ENCODE data around the gene GALT.
"Not testable (repeated sequence)": the region's sequence is repeated elsewhere in the genome, so short reads cannot be mapped to it uniquely, and the experiment has no call there.

GALT gene

DNA sequence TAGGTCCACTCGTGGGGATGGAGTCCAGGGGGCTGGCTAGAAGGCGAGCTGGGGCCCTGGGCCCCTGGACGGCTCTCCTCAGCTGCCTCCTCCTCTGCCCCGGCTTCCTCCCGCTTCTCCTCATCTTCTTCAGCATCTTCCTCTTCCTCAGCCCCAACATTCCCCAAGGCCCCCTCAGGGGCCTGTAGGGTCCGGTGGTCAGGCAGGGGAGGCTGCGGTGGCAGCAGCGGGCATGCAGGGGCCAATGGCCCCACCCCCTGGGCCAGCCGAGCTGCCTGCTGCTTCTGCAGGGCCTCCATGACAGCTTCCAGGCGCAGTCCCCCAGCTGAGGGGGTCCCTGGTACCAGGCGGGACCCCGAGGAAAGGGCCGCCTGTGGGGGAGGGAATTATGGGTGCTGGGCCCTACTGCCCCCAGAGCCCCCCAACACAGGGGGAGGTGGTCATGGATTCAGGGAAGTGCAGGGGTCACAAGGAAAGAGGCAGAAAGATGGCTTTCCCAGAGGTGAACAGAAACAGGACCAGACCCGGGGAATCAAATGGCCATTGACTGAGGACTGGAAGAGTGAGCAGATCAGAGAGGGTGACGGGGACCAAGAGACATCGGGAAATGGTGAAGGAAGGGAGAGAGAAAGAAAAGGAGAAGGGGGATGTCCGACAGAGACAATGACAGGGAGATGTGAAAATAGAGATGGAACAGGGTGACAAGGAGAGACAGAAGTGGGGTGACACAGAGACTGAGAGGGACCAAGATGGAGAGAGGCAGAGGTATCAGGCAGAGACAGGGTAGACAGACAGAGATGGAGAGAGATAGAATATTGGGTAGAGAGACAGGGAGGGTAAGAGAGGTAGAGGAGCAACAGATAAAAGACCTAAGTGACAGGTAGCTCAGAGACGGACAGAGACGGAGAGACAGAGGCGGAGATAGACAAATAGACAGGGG lies 18.5 kb upstream of the GALT start:
- in situ Hi-C loops (cut with MboI; ENCODE audit: low sequenced_read_pairs) = no loop called here

GRCh38 chr9:34628656-34629490 lies 17.6 kb upstream of the GALT start, which contains the start of gene ARID3C:
TSS of gene ARID3C (minus strand) at chr9:34629066. CDS start at chr9:34628014, 1,052 bp downstream.
- in situ Hi-C loops (cut with MboI; ENCODE audit: low sequenced_read_pairs) = no loop called here

DNA sequence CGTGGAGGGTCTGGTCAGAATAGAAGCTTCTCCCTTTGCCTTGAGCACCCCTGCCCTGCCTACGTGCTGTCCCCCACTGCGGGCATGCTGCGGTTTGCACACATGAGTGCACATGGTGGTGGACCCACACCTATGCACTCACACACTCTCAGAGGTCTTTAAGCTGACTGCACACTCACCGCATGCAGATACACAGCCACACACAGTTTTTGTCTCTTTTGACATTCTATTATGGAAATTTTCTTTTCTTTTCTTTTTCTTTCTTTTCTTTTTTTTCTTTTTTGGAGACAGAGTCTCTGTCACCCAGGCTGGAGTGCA lies 17.0 kb upstream of the GALT start:
- in situ Hi-C loops (cut with MboI; ENCODE audit: low sequenced_read_pairs) = no loop called here

GRCh38 chr9:34630402-34631154 lies 15.9 kb upstream of the GALT start:
- in situ Hi-C loops (cut with MboI; ENCODE audit: low sequenced_read_pairs) = no loop called here

GRCh38 chr9:34633166-34633565 lies 13.3 kb upstream of the GALT start:
- in situ Hi-C loops (cut with MboI; ENCODE audit: low sequenced_read_pairs) = no loop called here

- in situ Hi-C loops (cut with MboI; ENCODE audit: low sequenced_read_pairs) = no loop called here
These were observed 12.5 kb upstream of the GALT start for GRCh38 chr9:34633851-34634550.

DNA sequence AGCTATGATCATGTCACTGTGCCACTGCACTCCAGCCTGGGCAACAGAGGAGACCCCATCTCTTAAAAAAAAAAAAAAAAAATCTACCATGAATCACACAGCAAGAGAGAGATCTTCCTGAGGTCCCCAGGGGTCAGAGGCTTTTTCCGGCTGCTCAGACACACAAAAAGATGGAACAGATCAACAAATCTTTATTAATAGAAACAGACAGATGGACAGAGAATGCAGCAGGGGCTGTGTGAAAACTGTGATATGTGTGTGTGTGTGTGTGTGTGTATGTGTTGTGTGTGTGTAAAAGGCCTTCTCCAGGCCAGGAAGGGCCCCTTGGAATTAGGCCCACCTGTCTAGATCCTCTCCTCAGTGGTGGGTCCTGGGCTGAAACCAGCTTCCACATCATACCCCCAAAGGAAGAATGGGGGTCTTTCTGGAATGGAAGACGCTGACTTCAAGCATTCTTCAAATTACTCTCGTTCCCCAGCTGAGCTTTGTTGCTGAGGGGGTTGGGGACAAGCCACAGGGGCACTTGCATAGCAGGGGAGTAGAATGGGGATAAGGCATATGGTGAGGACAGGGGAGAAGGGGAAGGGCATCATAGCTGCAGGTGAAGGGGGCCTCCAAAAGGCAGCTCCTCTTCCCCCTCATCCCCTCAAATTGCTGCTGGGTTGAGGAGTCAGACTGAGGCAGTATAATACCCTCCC lies 11.8 kb upstream of the GALT start:
- in situ Hi-C loops (cut with MboI; ENCODE audit: low sequenced_read_pairs) = no loop called here

- in situ Hi-C loops (cut with MboI; ENCODE audit: low sequenced_read_pairs) = no loop called here
These were observed 10.9 kb upstream of the GALT start for GRCh38 chr9:34635556-34635955.

GRCh38 chr9:34636791-34637355 lies 9.6 kb upstream of the GALT start:
- in situ Hi-C loops (cut with MboI; ENCODE audit: low sequenced_read_pairs) = no loop called here

DNA sequence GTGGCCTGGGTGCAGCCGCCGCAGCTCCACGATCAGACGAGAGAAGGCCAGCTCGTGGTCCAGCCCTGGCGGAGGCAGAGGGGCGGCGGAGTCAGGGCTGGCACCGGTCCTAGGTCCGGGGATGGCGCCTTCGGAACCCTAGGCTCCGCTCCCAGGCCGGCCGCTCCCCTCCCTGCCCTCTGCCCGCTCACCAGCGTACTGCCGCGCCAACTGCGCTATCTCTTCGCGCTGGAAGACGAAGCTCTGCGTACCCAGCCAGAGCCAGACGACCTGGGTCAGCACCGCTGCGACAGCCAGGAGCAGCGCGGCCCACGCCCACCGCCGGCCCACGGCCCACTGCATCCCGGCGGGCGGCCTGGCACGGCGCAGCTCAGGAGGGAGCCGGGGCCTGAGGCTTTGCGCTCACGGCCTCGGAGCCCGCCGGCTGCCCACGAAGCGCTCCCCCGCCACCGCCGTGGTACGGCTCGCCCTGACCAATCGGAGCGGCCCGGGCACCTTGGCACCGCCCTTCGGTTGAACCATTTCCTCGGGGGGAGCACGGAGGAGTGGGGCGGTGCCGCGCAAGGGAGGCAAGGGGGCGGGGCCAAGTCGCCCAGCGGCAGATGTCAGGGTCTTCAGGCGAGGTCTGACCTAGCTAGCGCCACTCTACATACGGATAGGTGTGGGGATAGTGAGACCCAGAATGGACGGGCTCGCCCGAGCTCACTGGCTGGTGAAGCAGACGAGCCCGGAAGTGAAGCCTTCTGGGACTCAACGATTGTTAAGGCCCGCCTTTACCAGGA lies 8.9 kb upstream of the GALT start, which contains the start of gene SIGMAR1:
TSS of gene SIGMAR1 (minus strand) at position 432 of the 782 bp plus-strand sequence. CDS start at position 342, 90 bp downstream.
- in situ Hi-C loops (cut with MboI; ENCODE audit: low sequenced_read_pairs) = no loop called here

DNA sequence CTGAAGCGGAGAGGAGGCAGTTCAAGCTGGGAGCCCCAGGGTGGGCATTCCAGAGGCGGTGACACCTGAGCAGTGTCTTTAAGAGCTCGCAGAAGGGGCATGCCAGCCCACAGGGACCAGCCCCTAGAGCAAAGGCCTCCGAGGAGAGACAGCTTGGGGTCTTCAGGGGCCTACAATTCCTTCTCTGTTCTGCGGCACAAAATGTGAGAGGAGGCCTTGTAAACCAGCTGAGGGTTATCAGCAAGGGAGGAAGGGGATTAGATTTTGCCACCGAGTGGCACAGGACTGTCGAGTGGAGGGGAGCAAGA lies 8.4 kb upstream of the GALT start:
- in situ Hi-C loops (cut with MboI; ENCODE audit: low sequenced_read_pairs) = no loop called here

- in situ Hi-C loops (cut with MboI; ENCODE audit: low sequenced_read_pairs) = not testable (repeated sequence)
These were observed 7.2 kb upstream of the GALT start for GRCh38 chr9:34639322-34639721.

- in situ Hi-C loops (cut with MboI; ENCODE audit: low sequenced_read_pairs) = no loop called here
These were observed 3.8 kb upstream of the GALT start for GRCh38 chr9:34642679-34643078.

GRCh38 chr9:34644766-34645314 lies 1.6 kb upstream of the GALT start:
- in situ Hi-C loops (cut with MboI; ENCODE audit: low sequenced_read_pairs) = no loop called here

- in situ Hi-C loops (cut with MboI; ENCODE audit: low sequenced_read_pairs) = no loop called here
These were observed 569 bp downstream of the GALT start for GRCh38 chr9:34647084-34647403.

- in situ Hi-C loops (cut with MboI; ENCODE audit: low sequenced_read_pairs) = no loop called here
These were observed 1.2 kb downstream of the GALT start for GRCh38 chr9:34647651-34648050.

- in situ Hi-C loops (cut with MboI; ENCODE audit: low sequenced_read_pairs) = no loop called here
These were observed 2.2 kb downstream of the GALT start for GRCh38 chr9:34648673-34649072.

- in situ Hi-C loops (cut with MboI; ENCODE audit: low sequenced_read_pairs) = no loop called here
These were observed 4.3 kb downstream of the GALT start for GRCh38 chr9:34650816-34651215.

DNA sequence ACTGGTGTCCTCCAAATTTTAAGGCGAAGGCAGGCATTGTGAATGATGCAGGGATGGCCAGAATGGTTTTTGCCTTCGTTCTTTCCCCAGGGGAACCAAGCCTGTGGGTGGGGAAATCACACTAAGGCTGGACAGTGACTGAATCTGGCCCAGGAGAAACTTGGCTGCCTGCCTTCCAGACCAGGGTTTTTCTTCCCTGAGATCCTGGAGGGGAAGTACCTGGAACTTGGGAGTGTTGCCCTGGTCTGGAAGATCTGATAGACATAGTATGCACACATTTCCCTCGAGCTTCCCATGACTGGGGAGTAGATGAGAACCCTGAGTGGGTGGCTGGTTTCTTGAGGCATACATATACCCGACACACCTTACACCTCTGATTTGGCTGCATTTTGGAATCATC lies 4.8 kb downstream of the GALT start:
- in situ Hi-C loops (cut with MboI; ENCODE audit: low sequenced_read_pairs) = no loop called here

Data from HL-60/S4 (cell line).